GM23338 (cell line): ENCODE data around the gene PLEKHM1. TPM values are rescaled to one million over a fixed set of nuclear protein-coding genes. Genes with fewer than 3 reads are reported as not detected.

Source experiments
- ATAC-seq: fragments of 200-7000 bp; cut with Tn5 transposase; 3 replicates; pipeline ENCODE4 v1.9.1; 2020
- DNase-seq: peaks from one replicate; pipeline ENCODE4 v3.0.0-alpha.2; 2015; ENCODE audit warnings: low spot score
- H2AFZ ChIP-seq: fragments of 200-600 bp; sonication (generic); 2 replicates; pipeline ENCODE4 v1.8.0; 2016; ENCODE audit warnings: antibody characterized with exemption, mild to moderate bottlenecking, moderate library complexity
- H3F3A ChIP-seq: fragments of 200-600 bp; sonication (generic); replicated peaks from 2 replicates; pipeline ENCODE4 v1.8.0; 2017; ENCODE audit warnings: antibody characterized with exemption, mixed run types, low read depth
- H3K27ac ChIP-seq: fragments of 200-600 bp; sonication (generic); 2 replicates; pipeline ENCODE4 v1.6.1; 2016; ENCODE audit warnings: low read depth
- H3K27me3 ChIP-seq: fragments of 200-600 bp; sonication (generic); 2 replicates; pipeline ENCODE4 v1.8.0; 2016; ENCODE audit warnings: mild to moderate bottlenecking, mixed run types, moderate library complexity; ENCODE audit not compliant: insufficient read depth
- H3K36me3 ChIP-seq: fragments of 200-600 bp; sonication (generic); 2 replicates; pipeline ENCODE4 v1.8.0; 2016; ENCODE audit warnings: mild to moderate bottlenecking; ENCODE audit not compliant: insufficient read depth
- H3K4me1 ChIP-seq: fragments of 200-600 bp; sonication (generic); 2 replicates; pipeline ENCODE4 v1.8.0; 2016; ENCODE audit warnings: mild to moderate bottlenecking, moderate library complexity; ENCODE audit not compliant: insufficient read depth
- H3K4me2 ChIP-seq: fragments of 200-600 bp; sonication (generic); 2 replicates; pipeline ENCODE4 v1.7.1; 2017; ENCODE audit warnings: mixed run types
- H3K4me3 ChIP-seq: fragments of 200-600 bp; sonication (generic); 2 replicates; pipeline ENCODE4 v1.6.1; 2016; ENCODE audit warnings: mixed run types
- H3K79me2 ChIP-seq: fragments of 200-600 bp; sonication (generic); replicated peaks from 2 replicates; pipeline ENCODE4 v1.8.0; 2017; ENCODE audit warnings: mild to moderate bottlenecking; ENCODE audit not compliant: insufficient read depth
- H3K9me2 ChIP-seq: fragments of 200-600 bp; sonication (generic); 2 replicates; pipeline ENCODE4 v1.8.0; 2017; ENCODE audit not compliant: insufficient read depth
- H4K20me1 ChIP-seq: fragments of 200-600 bp; sonication (generic); replicated peaks from 2 replicates; pipeline ENCODE4 v1.8.0; 2017; ENCODE audit warnings: mild to moderate bottlenecking; ENCODE audit not compliant: insufficient read depth
- H3K27ac Mint-ChIP-seq: 2 replicates; pipeline ENCODE4 v1.8.0; 2020; ENCODE audit warnings: inconsistent platforms, mild to moderate bottlenecking, moderate library complexity, mixed read lengths
- H3K27me3 Mint-ChIP-seq: 3 replicates; pipeline ENCODE4 v1.8.0; 2022; ENCODE audit warnings: low read depth, mild to moderate bottlenecking, moderate library complexity, mixed read lengths, inconsistent platforms; ENCODE audit not compliant: insufficient read depth, poor library complexity
- H3K36me3 Mint-ChIP-seq: 3 replicates; pipeline ENCODE4 v1.8.0; 2021; ENCODE audit warnings: low read depth, mild to moderate bottlenecking, inconsistent platforms, moderate library complexity, mixed read lengths
- H3K4me1 Mint-ChIP-seq: 3 replicates; pipeline ENCODE4 v1.8.0; 2020; ENCODE audit warnings: mild to moderate bottlenecking, inconsistent platforms, mixed read lengths
- H3K4me3 Mint-ChIP-seq: 3 replicates; pipeline ENCODE4 v1.8.0; 2021; ENCODE audit warnings: moderate library complexity, mild to moderate bottlenecking, inconsistent platforms, mixed read lengths
- H3K9me3 Mint-ChIP-seq: 3 replicates; pipeline ENCODE4 v1.8.0; 2020; ENCODE audit warnings: moderate library complexity, mild to moderate bottlenecking, inconsistent platforms, mixed read lengths
- CREB1 ChIP-seq: fragments of 250-450 bp; sonication (Bioruptor Pico); IDR thresholded peaks from 2 replicates; pipeline ENCODE4 v1.5.0; 2020; ENCODE audit warnings: low read depth, mild to moderate bottlenecking, moderate library complexity
- CTCF ChIP-seq, 2 experiments: fragments of 200-600 bp in 1 of 2; sonication (generic) in 1 of 2; conservative IDR thresholded peaks; 2 replicates each; pipeline versions ENCODE4 v1.5.1 to v1.6.1; 2016 to 2017; ENCODE audit warnings: antibody characterized with exemption in 2 of 2, low read depth in 2 of 2, mild to moderate bottlenecking in 2 of 2, moderate library complexity in 1 of 2
- EZH2 ChIP-seq: fragments of 200-600 bp; sonication (generic); IDR thresholded peaks from one replicate; pipeline ENCODE4 v1.8.0; 2017; ENCODE audit warnings: antibody characterized with exemption, mild to moderate bottlenecking, low read depth; ENCODE audit not compliant: unreplicated experiment
- JUNB ChIP-seq: IDR thresholded peaks from one replicate; pipeline ENCODE4 v1.6.1; 2016; ENCODE audit warnings: antibody characterized with exemption; ENCODE audit not compliant: unreplicated experiment
- REST ChIP-seq: IDR thresholded peaks from one replicate; pipeline ENCODE4 v1.6.1; 2018; ENCODE audit warnings: antibody characterized with exemption; ENCODE audit not compliant: unreplicated experiment
- STAT1 ChIP-seq: IDR thresholded peaks from one replicate; pipeline ENCODE4 v1.6.1; 2016; ENCODE audit warnings: antibody characterized with exemption; ENCODE audit not compliant: unreplicated experiment
- polyA plus RNA-seq: library from polyadenylated mRNA; unstranded; fragments of >200 nt; fragmentation: Nextera tagmentation; extraction: Ambion mirVana; gene quantifications from 2 replicates; pipeline ENCODE4 v1.2.1, GENCODE V29; 2016
- total RNA-seq: library from RNA; depleted of rRNA; stranded (reverse); fragments of >200 nt; shearing (Covaris generic); gene quantifications from 2 replicates; pipeline ENCODE4 v1.2.3, GENCODE V29; 2014
- TF ChIP-seq, protein P1 (sequence below): IDR thresholded peaks from 2 replicates; pipeline ENCODE4 v1.6.1; 2016; ENCODE audit warnings: antibody characterized with exemption

The PLEKHM1 gene
- total and polyA plus RNA-seq, 2 experiments from 2014 or later: 4.4 to 17.9 TPM

DNA sequence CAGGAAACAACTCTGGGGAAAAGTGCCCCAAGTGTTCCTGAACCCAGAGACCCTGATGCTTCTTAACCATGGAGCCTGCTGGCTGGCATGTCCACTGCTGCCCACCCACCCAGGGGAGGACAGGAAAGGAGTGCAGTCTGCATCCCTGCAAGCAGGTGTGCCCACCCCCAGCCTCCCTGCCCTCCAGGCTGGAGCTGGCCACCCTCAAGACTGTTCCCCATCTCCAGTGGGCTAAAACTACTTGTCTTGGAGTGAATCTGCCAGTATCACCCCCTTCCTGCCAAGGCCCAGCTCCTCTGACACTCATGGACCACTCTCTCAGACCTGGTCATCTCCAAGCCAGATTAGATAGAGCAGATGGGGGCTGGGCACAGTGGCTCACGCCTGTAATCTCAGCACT is 87.6 kb downstream of the PLEKHM1 start:
- Histone ChIP-seq H4K20me1 (no peaks in the 10 kb centered on the region), H3K4me3 (no peak overlapping the region), H3K4me1 (peaks cover 10% of the 10 kb centered on the region), H3K4me2 (no peak overlapping the region), H3F3A (0 out of 2 replicates have a peak, but pooled peaks cover 3% of the 10 kb centered on the region), H3K36me3 (no peaks in the 10 kb centered on the region), H3K27ac (no peak overlapping the region), H2AFZ (no peak overlapping the region), H3K9me2 (no peaks in the 10 kb centered on the region), H3K79me2 (no peaks in the 10 kb centered on the region), H3K27me3 (no peaks in the 10 kb centered on the region)
- H3K9me3 Mint-ChIP-seq: no peaks in the 10 kb centered on the region
- DNase-seq: no peak
- TF ChIP-seq JUNB (no peak), STAT1 (no peak), CREB1 (CRISPR knock-in tag) (no peak), REST (no peak), EZH2 (no peak)
- TF ChIP-seq, protein P1, sequence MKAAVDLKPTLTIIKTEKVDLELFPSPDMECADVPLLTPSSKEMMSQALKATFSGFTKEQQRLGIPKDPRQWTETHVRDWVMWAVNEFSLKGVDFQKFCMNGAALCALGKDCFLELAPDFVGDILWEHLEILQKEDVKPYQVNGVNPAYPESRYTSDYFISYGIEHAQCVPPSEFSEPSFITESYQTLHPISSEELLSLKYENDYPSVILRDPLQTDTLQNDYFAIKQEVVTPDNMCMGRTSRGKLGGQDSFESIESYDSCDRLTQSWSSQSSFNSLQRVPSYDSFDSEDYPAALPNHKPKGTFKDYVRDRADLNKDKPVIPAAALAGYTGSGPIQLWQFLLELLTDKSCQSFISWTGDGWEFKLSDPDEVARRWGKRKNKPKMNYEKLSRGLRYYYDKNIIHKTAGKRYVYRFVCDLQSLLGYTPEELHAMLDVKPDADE: no peak
- H3K27ac Mint-ChIP-seq: no peak overlapping the region
- H3K4me1 Mint-ChIP-seq: peaks cover 20% of the 10 kb centered on the region
- H3K36me3 Mint-ChIP-seq: no peaks in the 10 kb centered on the region
- no peak for ATAC-seq
- peaks cover 14% of the 10 kb centered on the region for H3K27me3 Mint-ChIP-seq
- H3K4me3 Mint-ChIP-seq: no peak overlapping the region

- no peaks in the 10 kb centered on the region for H3K9me3 Mint-ChIP-seq
- ATAC-seq: no peak
- Histone ChIP-seq H3K4me1 (peaks cover 6% of the 10 kb centered on the region; the same call in 1 of the 2 replicates), H3K27me3 (no peaks in the 10 kb centered on the region), H3K4me3 (no peak overlapping the region), H3K9me2 (no peaks in the 10 kb centered on the region), H3K79me2 (no peaks in the 10 kb centered on the region), H3F3A (no peaks in the 10 kb centered on the region), H2AFZ (no peak overlapping the region), H3K4me2 (no peak overlapping the region), H3K27ac (no peak overlapping the region), H3K36me3 (no peaks in the 10 kb centered on the region), H4K20me1 (no peaks in the 10 kb centered on the region)
- peaks cover 14% of the 10 kb centered on the region for H3K27me3 Mint-ChIP-seq
- H3K36me3 Mint-ChIP-seq: peaks cover 8% of the 10 kb centered on the region; the same call in 2 of the 3 replicates
- peaks cover 3% of the 10 kb centered on the region for H3K4me1 Mint-ChIP-seq
- no peak for TF ChIP-seq STAT1
- peak in 1 of 2 experiments; percentile 47; a peak in 2 of 4 replicates for TF ChIP-seq CTCF (conservative IDR thresholded peaks at IDR 0.05; ENCODE audit: low read depth in 2 of 2)
- H3K27ac Mint-ChIP-seq: no peak overlapping the region
- H3K4me3 Mint-ChIP-seq: no peak overlapping the region
- peak; percentile 45 for DNase-seq
These were observed 91.7 kb downstream of the PLEKHM1 start for GRCh38 chr17:45398800-45399199.
